Transverse colon (tissue), 4 donors: ENCODE measurements around the gene PODN.

Source experiments
- CTCF ChIP-seq, 5 experiments: fragments of 200-600 bp in 3 of 5; fragments of 450-650 bp in 2 of 5; sonication (generic) in 3 of 5; IDR thresholded peaks; 1 replicate in 2 of 5; 2 replicates in 3 of 5; pipeline ENCODE4 v1.5.1; 2016 to 2017; ENCODE audit warnings: antibody characterized with exemption in 5 of 5, inconsistent platforms in 3 of 5, mild to moderate bottlenecking in 2 of 5, moderate library complexity in 1 of 5
- POLR2A ChIP-seq: fragments of 450-650 bp; IDR thresholded peaks from one replicate; pipeline ENCODE4 v1.6.1; 2016; ENCODE audit warnings: antibody characterized with exemption, mild to moderate bottlenecking, moderate library complexity
- POLR2AphosphoS5 ChIP-seq, 3 donors: sonication (generic); formaldehyde crosslinking; IDR thresholded peaks; one replicate each; pipeline ENCODE4 v1.6.1; 2016; ENCODE audit warnings: antibody characterized with exemption in 3 of 3

- no peak for TF ChIP-seq CTCF (IDR thresholded peaks at IDR 0.05)
- TF ChIP-seq POLR2A, result no peak
- TF ChIP-seq POLR2AphosphoS5 (IDR thresholded peaks at IDR 0.05), result no peak
Measured at GRCh38 chr1:53117836-53118235, 55.8 kb downstream of the PODN start.
